VCaP (cell line): Measurements from ENCODE around the gene NDUFV2.

Experiments used
- H3K27ac ChIP-seq: fragments of 450-650 bp; 2 replicates; pipeline ENCODE4 v1.5.1; 2017
- TF ChIP-seq, protein P1 (sequence below): fragments of 450-650 bp; conservative IDR thresholded peaks from 2 replicates; pipeline ENCODE4 v1.5.1; 2017; ENCODE audit warnings: mild to moderate bottlenecking, moderate library complexity

Gene NDUFV2

DNA sequence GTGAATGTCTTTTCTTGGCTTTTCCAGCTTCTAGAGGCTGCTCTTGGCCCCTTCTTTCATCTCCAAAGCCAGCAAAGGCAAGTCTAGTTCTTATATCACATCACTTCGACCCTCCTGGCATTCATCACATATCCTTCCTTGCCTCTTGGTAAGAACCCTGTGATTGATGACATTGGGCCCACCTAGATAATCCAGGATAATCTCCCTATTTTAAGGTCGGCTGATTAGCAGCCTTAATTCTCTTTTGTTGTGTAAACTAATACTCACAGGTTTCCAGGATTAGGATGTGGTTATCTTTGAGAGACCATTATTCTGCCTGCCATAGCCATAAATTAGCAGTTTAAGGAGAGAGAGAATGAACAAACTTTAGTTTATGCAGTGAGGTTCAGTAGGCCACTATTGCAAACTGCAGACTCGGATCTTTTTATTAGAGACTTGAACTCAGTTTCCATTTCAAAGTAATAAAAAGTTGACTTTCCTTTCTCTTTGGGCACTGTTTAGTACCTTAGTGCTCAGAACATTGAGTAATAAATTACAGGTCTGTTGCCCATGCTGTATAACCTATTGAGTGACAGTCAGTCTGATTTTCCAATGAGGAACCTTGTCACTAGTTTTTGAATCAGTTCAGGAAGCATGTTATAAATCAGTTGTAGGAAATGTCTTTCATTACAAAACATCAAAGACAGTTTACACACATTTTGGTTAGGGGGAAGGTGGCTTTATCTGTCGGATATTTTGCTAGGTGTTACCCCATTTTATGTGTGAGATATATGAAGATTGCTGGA, 4.5 kb downstream of the NDUFV2 start:
- TF ChIP-seq, protein P1, sequence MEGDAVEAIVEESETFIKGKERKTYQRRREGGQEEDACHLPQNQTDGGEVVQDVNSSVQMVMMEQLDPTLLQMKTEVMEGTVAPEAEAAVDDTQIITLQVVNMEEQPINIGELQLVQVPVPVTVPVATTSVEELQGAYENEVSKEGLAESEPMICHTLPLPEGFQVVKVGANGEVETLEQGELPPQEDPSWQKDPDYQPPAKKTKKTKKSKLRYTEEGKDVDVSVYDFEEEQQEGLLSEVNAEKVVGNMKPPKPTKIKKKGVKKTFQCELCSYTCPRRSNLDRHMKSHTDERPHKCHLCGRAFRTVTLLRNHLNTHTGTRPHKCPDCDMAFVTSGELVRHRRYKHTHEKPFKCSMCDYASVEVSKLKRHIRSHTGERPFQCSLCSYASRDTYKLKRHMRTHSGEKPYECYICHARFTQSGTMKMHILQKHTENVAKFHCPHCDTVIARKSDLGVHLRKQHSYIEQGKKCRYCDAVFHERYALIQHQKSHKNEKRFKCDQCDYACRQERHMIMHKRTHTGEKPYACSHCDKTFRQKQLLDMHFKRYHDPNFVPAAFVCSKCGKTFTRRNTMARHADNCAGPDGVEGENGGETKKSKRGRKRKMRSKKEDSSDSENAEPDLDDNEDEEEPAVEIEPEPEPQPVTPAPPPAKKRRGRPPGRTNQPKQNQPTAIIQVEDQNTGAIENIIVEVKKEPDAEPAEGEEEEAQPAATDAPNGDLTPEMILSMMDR = no peak
- no peak overlapping the region; the same call in 1 of the 2 replicates for H3K27ac ChIP-seq

DNA sequence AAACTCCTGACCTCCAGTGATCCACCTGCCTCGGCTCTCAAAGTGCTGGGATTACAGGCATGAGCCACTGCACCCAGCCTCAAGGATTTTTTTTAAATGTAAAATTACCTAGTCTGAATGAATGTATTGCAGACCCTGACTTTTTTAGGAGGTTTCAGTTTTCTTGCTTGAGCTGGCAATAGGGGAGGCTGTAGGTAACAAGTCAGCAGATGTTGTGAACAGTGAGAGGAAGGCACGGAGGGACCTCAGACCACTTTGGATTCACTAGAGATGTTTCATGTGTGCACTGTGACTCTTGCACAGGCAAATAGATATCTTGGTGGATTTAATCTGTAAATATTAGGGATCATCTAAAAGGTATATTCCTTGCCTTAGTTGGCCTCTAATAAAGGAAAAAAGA, 6.4 kb downstream of the NDUFV2 start:
- H3K27ac ChIP-seq = no peak overlapping the region
- TF ChIP-seq, protein P1 = no peak

DNA sequence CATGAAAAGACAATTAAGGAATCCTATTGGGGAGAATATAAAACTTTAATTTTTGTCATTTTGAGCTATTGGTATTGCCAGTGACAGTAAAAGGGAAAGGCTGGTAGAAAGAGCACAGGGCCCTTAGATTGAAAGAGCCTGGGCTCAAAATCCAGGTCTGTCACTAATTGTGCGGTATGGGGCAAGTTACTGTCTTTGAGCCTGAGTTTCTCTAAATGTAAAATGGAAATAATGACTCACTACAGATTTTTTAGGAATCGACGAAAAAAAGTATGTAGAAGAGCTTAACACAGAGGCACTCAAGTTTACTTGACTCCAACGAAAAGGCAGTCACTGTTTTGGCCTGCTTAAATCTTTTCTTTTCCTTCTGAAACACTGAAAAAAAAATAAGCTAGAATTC, 7.0 kb downstream of the NDUFV2 start:
- TF ChIP-seq, protein P1 = no peak
- no peak overlapping the region for H3K27ac ChIP-seq

DNA sequence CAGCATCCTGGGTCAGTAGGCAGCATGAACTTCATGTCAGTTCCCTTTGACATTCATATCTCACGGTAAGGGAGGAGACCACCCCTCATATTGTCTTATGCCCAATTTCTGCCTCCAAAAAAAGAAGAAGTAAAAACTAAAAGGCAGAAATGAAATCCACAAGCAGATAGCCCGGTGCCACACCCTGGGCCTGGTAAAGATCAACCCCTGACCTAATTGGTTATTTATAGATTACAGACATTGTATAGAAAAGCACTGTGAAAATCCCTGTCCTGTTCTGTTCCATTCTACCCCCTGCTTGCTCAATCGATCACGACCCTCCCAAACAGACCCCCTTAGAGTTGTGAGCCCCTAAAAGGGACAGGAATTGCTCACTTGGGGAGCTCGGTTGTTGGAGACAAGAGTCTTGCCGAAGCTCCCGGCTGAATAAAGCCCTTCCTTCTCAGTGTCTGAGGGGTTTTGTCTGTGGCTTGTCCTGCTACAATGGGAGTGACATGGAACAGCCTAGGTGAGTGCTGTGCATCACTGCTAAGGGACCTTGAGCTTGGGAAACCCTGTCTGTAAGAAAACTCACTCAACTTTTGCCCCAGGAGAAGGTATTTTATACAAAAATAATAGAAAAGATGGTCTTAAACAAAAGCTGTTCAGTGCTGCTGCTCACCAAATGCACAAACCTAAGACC, 11.1 kb downstream of the NDUFV2 start:
- no peak overlapping the region for H3K27ac ChIP-seq
- TF ChIP-seq, protein P1 = no peak

DNA sequence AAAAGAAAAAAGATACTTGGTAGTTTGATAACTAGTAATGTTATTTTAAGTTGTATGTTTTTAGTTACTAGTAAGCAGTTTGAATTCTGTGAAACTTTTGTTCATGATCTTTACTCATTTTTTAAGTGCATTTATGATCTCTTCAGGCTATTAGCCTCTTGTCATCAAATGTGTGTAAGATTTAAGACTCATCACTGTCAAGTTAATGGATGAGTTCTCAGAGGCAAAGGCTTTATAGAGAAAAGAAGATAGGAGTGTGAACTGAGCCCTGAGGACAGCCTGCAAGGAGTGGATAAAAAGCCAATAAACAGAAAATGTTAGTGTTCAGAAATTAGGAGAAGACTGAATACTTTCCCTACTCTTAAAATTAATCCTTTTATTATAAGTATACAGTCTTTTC, 13.5 kb downstream of the NDUFV2 start:
- TF ChIP-seq, protein P1 = no peak
- H3K27ac ChIP-seq = no peak overlapping the region

DNA sequence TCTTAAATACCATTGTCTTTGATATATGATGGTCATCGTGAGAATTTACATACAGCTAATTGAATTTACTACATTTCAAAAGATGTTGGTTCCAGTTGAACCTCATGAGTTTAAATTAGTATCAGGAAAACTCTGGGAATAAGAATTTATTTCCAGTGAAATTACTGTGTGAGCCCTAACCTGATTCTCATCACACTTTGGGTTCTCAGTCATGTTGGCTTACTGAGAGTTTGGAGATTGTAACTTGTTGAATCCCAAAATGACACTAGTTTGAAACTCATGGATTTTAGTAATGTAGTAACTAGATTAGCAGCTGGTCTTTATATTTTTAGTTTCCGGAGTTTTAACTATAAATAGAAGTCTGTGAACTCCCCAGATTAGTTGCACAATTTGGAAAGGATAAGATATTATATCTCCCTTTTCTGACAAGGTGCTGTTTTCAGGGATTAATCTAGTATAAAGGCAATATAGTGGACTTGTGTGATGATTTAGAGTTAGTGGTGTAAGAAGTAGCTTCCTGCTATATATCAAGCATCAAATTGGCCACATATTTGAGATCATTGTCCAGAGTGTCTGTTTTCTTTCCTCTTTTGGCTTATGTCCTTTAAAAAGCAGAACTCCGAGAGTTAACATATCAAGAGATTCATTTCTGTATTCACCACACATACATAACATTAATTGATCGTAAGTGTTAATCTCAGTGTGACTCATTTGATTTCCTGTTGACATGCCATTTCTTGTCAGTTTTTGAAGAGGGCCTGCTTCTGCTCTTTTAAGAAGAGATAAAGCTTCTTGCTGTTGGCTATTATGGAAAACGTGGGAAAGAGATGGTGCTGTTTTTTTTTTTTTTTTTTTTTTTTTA, 15.7 kb downstream of the NDUFV2 start:
- H3K27ac ChIP-seq = no peak overlapping the region
- TF ChIP-seq, protein P1 = no peak

DNA sequence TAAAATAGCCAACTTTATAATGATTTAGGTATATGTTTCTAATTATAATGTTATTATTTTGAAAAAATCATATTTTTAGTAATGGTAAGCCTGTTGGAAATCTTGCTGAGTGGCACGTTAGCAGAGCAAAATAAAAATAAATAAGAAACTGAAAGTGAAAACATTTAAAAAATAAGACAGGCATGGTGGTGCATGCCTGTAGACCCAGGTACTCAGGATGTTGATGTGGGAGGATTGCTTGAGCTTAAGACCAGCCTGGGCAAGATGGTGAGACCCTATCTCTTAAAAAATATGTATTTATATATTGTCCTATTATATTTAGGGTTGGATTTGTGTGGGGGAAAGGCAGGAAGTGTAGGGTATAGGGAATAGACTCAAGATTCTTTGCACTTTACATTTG, 18.3 kb downstream of the NDUFV2 start:
- TF ChIP-seq, protein P1 = no peak
- H3K27ac ChIP-seq = no peak overlapping the region
